Measurements from ENCODE around the gene CLCN7.

GRCh38 chr16:1494711-1495110 is 19.9 kb upstream of the CLCN7 start:
- TF ChIP-seq CTCF (IDR thresholded peaks at IDR 0.05) (no peak), POLR2A (IDR thresholded peaks at IDR 0.05) (no peak)
